Measurements from ENCODE around the gene LPCAT3. TPM values are rescaled to one million over a fixed set of nuclear protein-coding genes. Genes with fewer than 3 reads are reported as not detected.

Gene LPCAT3
- total and polyA plus RNA-seq, 4 donors: 41.9 to 96.5 (median 77.0) TPM

GRCh38 chr12:6998715-6999451, 19.4 kb downstream of the LPCAT3 start:
- TF ChIP-seq EGR1 (IDR thresholded peaks at IDR 0.05; ENCODE audit: low read depth in 2 of 2) (peak in 1 of 2 donors; percentile 43), REST (IDR thresholded peaks at IDR 0.05) (peak; percentile 19), SP1 (IDR thresholded peaks at IDR 0.05) (peak; percentile 36), GABPA (IDR thresholded peaks at IDR 0.05 in 1 of 2, conservative IDR thresholded peaks at IDR 0.05 in 1 of 2) (peak in 1 of 2 donors; percentile 40), CTCF (IDR thresholded peaks at IDR 0.05; ENCODE audit: low read depth, low read length, missing input control) (no peak), JUND (IDR thresholded peaks at IDR 0.05) (peak; percentile 27 to 77), NR2F2 (IDR thresholded peaks at IDR 0.05) (no peak), ATF3 (IDR thresholded peaks at IDR 0.05) (no peak), MAX (IDR thresholded peaks at IDR 0.05) (peak; percentile 65), ZBTB33 (IDR thresholded peaks at IDR 0.05) (no peak), YY1 (IDR thresholded peaks at IDR 0.05) (peak; percentile 30), RAD21 (IDR thresholded peaks at IDR 0.05) (peak in 1 of 2 donors; percentile 10), HNF4G (IDR thresholded peaks at IDR 0.05) (no peak), FOXA2 (IDR thresholded peaks at IDR 0.05) (no peak), HNF4A (conservative IDR thresholded peaks at IDR 0.05) (peak; percentile 67 to 86), TAF1 (conservative IDR thresholded peaks at IDR 0.05) (no peak), RXRA (IDR thresholded peaks at IDR 0.05) (peak; percentile 43 to 85), FOXA1 (IDR thresholded peaks at IDR 0.05) (no peak)
- H3K36me3 ChIP-seq (ENCODE audit: control insufficient read depth in 4 of 4, insufficient read depth in 3 of 4, low read depth in 1 of 4, low read length in 3 of 4): peaks cover under 1 to 21% (median 7%) of the 10 kb centered on the region in 4 donors
- no peak for DNase-seq (ENCODE audit: low spot score)
- no peak overlapping the region for H3K27ac ChIP-seq (ENCODE audit: low read depth in 1 of 2, low read length in 2 of 2)
- H3K9me3 ChIP-seq (ENCODE audit: control insufficient read depth in 4 of 4, low read length in 3 of 4): no peaks in the 10 kb centered on the region
- H3K9ac ChIP-seq (ENCODE audit: low read depth in 1 of 2, low read length in 2 of 2): no peak overlapping the region
- H3K4me1 ChIP-seq (ENCODE audit: control insufficient read depth in 4 of 4, insufficient read depth in 4 of 4, low read length in 3 of 4): peaks cover 0 to 11% (median 3%) of the 10 kb centered on the region in 4 donors
- H3K4me3 ChIP-seq (ENCODE audit: low read depth in 1 of 3, low read length in 3 of 3): no peak overlapping the region
- H3K27me3 ChIP-seq (ENCODE audit: control insufficient read depth in 4 of 4, insufficient read depth in 4 of 4, low read length in 3 of 4): no peaks in the 10 kb centered on the region

Measured in liver (tissue), 9 donors.